K562 (cell line): Measurements from ENCODE around the gene CPN2. TPM values are rescaled to one million over a fixed set of nuclear protein-coding genes. Genes with fewer than 3 reads are reported as not detected.

Experiments
- ATAC-seq: fragments of 200-7000 bp; cut with Tn5 transposase; 3 replicates; pipeline ENCODE4 v1.9.1; 2020; ENCODE audit warnings: moderate library complexity
- BruUV-seq: library from RNA; stranded (reverse); fragments of 400-500 nt; replicated peaks from 2 replicates; lab custom pipeline; 2021; lab: Mats Ljungman, UMichigan
- CTCF ChIA-PET: fragments of 300-600 bp; formaldehyde crosslinking; extraction: SDS; loops from one replicate; lab custom pipeline; 2021; ENCODE audit warnings: low intra/inter-chr PET ratio; lab: Yijun Ruan, JAX
- POLR2A ChIA-PET: fragments of 300-600, 350-650 bp; sonication (Branson Sonifier 250); formaldehyde crosslinking; extraction: SDS; loops from one replicate; lab custom pipeline; 2021; ENCODE audit warnings: antibody characterized with exemption, inconsistent platforms; lab: Yijun Ruan, JAX
- DNase-seq, 4 experiments: peaks; one replicate each; pipeline versions ENCODE4 v3.0.0 to v3.0.0-alpha.2; 2011 to 2018; ENCODE audit warnings: low spot score in 3 of 4, mixed read lengths in 3 of 4; ENCODE audit errors: extremely low read depth in 1 of 4
- FAIRE-seq: peaks from 2 replicates; lab custom pipeline; 2011; peaks lifted over from hg19 to GRCh38; lab: Jason Lieb, UNC
- H2AFZ ChIP-seq: 2 replicates; pipeline ENCODE4 v1.6.0; 2011; ENCODE audit warnings: low read depth, low read length, control low read depth, inconsistent platforms
- H3K27ac ChIP-seq: fragments of 200-600 bp; 3 replicates; pipeline ENCODE4 v1.8.0; 2011; ENCODE audit warnings: low read depth, mild to moderate bottlenecking, control low read depth, inconsistent platforms, low read length, moderate library complexity, mixed read lengths; ENCODE audit errors: extremely low read depth
- H3K27me3 ChIP-seq, 2 experiments: fragments of 300-600 bp in 1 of 2; 2 replicates in 1 of 2; 3 replicates in 1 of 2; pipeline versions ENCODE4 v1.6.0 to v1.8.0; 2011; ENCODE audit warnings: inconsistent platforms in 2 of 2, low read length in 2 of 2, mild to moderate bottlenecking in 1 of 2, mixed read lengths in 1 of 2, moderate library complexity in 1 of 2; ENCODE audit not compliant: control insufficient read depth in 2 of 2, insufficient read depth in 2 of 2
- H3K36me3 ChIP-seq: fragments of 300-600 bp; 3 replicates; pipeline ENCODE4 v1.8.0; 2011; ENCODE audit warnings: mild to moderate bottlenecking, low read length, inconsistent platforms; ENCODE audit not compliant: control insufficient read depth, insufficient read depth
- H3K4me1 ChIP-seq, 2 experiments: fragments of 200-600 bp in 1 of 2; replicated peaks in 1 of 2; 2 replicates in 1 of 2; 3 replicates in 1 of 2; pipeline versions ENCODE4 v1.5.1 to v1.8.0; 2011; ENCODE audit warnings: inconsistent platforms in 2 of 2, low read length in 2 of 2, mild to moderate bottlenecking in 1 of 2, mixed read lengths in 1 of 2, moderate library complexity in 1 of 2; ENCODE audit not compliant: control insufficient read depth in 2 of 2, insufficient read depth in 2 of 2
- H3K4me2 ChIP-seq: 2 replicates; pipeline ENCODE4 v1.6.1; 2011; ENCODE audit warnings: low read length, control low read depth, inconsistent platforms, mixed read lengths; ENCODE audit not compliant: insufficient read depth
- H3K4me3 ChIP-seq: fragments of 200-600 bp; sonication (generic), shearing (Covaris generic); 2 replicates; pipeline ENCODE4 v1.5.1; 2016; ENCODE audit warnings: control low read depth, inconsistent platforms
- H3K79me2 ChIP-seq: fragments of 200-600 bp; 3 replicates; pipeline ENCODE4 v1.8.0; 2011; ENCODE audit warnings: low read length, inconsistent platforms; ENCODE audit not compliant: control insufficient read depth, insufficient read depth
- H3K9ac ChIP-seq, 2 experiments: 2 replicates each; pipeline versions ENCODE4 v1.6.0 to v1.6.1; 2011; ENCODE audit warnings: low read depth in 2 of 2, low read length in 2 of 2, control low read depth in 1 of 2, inconsistent platforms in 1 of 2, mild to moderate bottlenecking in 1 of 2, mixed read lengths in 1 of 2; ENCODE audit not compliant: insufficient read depth in 1 of 2
- H3K9me1 ChIP-seq: one replicate; pipeline ENCODE4 v1.6.0; 2011; ENCODE audit warnings: inconsistent platforms, mild to moderate bottlenecking, low read length, moderate library complexity; ENCODE audit not compliant: control insufficient read depth, insufficient read depth
- H3K9me3 ChIP-seq: replicated peaks from 2 replicates; pipeline ENCODE4 v1.5.1; 2011; ENCODE audit warnings: low read depth, low read length, inconsistent platforms; ENCODE audit not compliant: control insufficient read depth, insufficient read depth
- H4K20me1 ChIP-seq: replicated peaks from 2 replicates; pipeline ENCODE4 v1.6.1; 2011; ENCODE audit warnings: low read length, inconsistent platforms, mixed read lengths; ENCODE audit not compliant: control insufficient read depth, insufficient read depth
- CBX1 ChIP-seq: sonication (generic); IDR thresholded peaks from 2 replicates; pipeline ENCODE4 v1.6.1; 2016; ENCODE audit warnings: antibody characterized with exemption, low read depth, mild to moderate bottlenecking
- DEAF1 ChIP-seq: fragments of 450-650 bp; formaldehyde crosslinking; IDR thresholded peaks from 2 replicates; pipeline ENCODE4 v1.4.0; 2020; ENCODE audit warnings: mild to moderate bottlenecking, moderate library complexity
- KDM2B ChIP-seq: fragments of 250-450 bp; sonication (Bioruptor Pico); IDR thresholded peaks from 2 replicates; pipeline ENCODE4 v1.8.0; 2021; ENCODE audit warnings: mild to moderate bottlenecking, moderate library complexity
- NFYB ChIP-seq: IDR thresholded peaks from 2 replicates; pipeline ENCODE4 v1.6.1; 2011; ENCODE audit warnings: mild to moderate bottlenecking, moderate library complexity; ENCODE audit not compliant: insufficient read length; ENCODE audit errors: extremely low read depth
- NR2C2 ChIP-seq, 2 experiments: fragments of 200-800 bp in 1 of 2; sonication (Bioruptor generic) in 1 of 2; sonication (generic) in 1 of 2; formaldehyde crosslinking in 1 of 2; IDR thresholded peaks; 2 replicates each; pipeline versions ENCODE4 v1.6.1 to v1.8.0; 2016 to 2022; ENCODE audit warnings: mild to moderate bottlenecking in 1 of 2, missing compliant biosample characterization in 1 of 2, missing genetic modification characterization in 1 of 2, missing genetic modification reagents in 1 of 2
- PHF21A ChIP-seq: fragments of 450-650 bp; IDR thresholded peaks from 2 replicates; pipeline ENCODE4 v1.6.1; 2017; ENCODE audit warnings: low read depth, borderline replicate concordance
- POLR2AphosphoS2 ChIP-seq: IDR thresholded peaks from 2 replicates; pipeline ENCODE4 v1.6.1; 2012; ENCODE audit warnings: low read length, improper control_type of control experiment
- TFAP4 ChIP-seq: sonication (generic); formaldehyde crosslinking; IDR thresholded peaks from 2 replicates; pipeline ENCODE4 v1.8.0; 2022; ENCODE audit warnings: missing genetic modification reagents, mild to moderate bottlenecking, moderate library complexity, borderline replicate concordance
- ZKSCAN1 ChIP-seq: fragments of 150-350 bp; IDR thresholded peaks from 2 replicates; pipeline ENCODE4 v1.6.1; 2016; ENCODE audit warnings: low read depth, low read length
- WGBS: fragments of 100-300 bp; shearing (Covaris generic); methylation state at CpG from one replicate; pipeline ENCODE4 v1.1.6; 2016; ENCODE audit warnings: low coverage, mixed read lengths; ENCODE audit not compliant: insufficient coverage; ENCODE audit errors: missing lambda C conversion rate; 5-methylcytosine and 5-hydroxymethylcytosine counted together
- in situ Hi-C: fragments of 300-500 bp; cut with MboI; formaldehyde crosslinking; loops from 4 replicates; pipeline ENCODE4 v1.15.0; 2018; ENCODE audit warnings: inconsistent platforms, mixed read lengths
- intact Hi-C: fragments of 100-400 bp; cut with micrococcal nuclease; formaldehyde crosslinking; loops from 2 replicates; pipeline ENCODE4 v1.14.2; 2022
- polyA plus RNA-seq, 8 experiments: library from polyadenylated mRNA; depleted of rRNA in 4 of 8; stranded (reverse) in 5 of 8; unstranded in 3 of 8; fragments of >200 nt; fragmentation: Nextera tagmentation in 2 of 8; fragmentation: Illumina TruSeq in 1 of 8; extraction: Ambion mirVana in 2 of 8; extraction: Trizol in 1 of 8; gene quantifications; 2 replicates each; pipeline versions ENCODE4 v1.2.1 to v1.2.3, GENCODE V29; 2011 to 2014; ENCODE audit warnings: inconsistent platforms in 1 of 8, missing spikeins in 1 of 8
- total RNA-seq, 7 experiments: library from RNA; depleted of rRNA in 6 of 7; stranded (reverse); fragments of >200 nt in 6 of 7; fragmentation: Illumina TruSeq in 2 of 7; extraction: Trizol in 2 of 7; gene quantifications; 2 replicates each; pipeline versions ENCODE4 v1.2.1 to v1.2.3, GENCODE V29; 2011 to 2021; ENCODE audit warnings: low replicate concordance in 1 of 7

CPN2 gene
- total and polyA plus RNA-seq, 9 of the 15 experiments (the other 6 are each of a cell fraction or from before 2014, with no cell fraction given), result not detected

- no peak for TF ChIP-seq NR2C2 (CRISPR knock-in tag; IDR thresholded peaks at IDR 0.05)
- no peak for TF ChIP-seq NR2C2 (tag; IDR thresholded peaks at IDR 0.05)
- TF ChIP-seq, all 486 proteins: peak for 0
Observed at GRCh38 chr3:194315965-194316361, 35.2 kb downstream of the CPN2 start (continued).

- DNase-seq (peak; percentile 88 to 93 (median 90)), FAIRE-seq (peak; percentile 64), ATAC-seq (peak; percentile 93)
- in situ Hi-C loops (loop anchor here (5.0 to 25.0 kb wide), 3 partner anchors 151 to 1503 kb away; no protein-coding TSS in a partner anchor), intact Hi-C loops (loop anchor here (1.0 to 10.0 kb wide), 10 partner anchors 61 to 1501 kb away; no protein-coding TSS in a partner anchor)
- Histone ChIP-seq H4K20me1 (no peaks in the 10 kb centered on the region), H3K36me3 (no peaks in the 10 kb centered on the region), H3K27me3 (no peaks in the 10 kb centered on the region), H3K27ac (peak overlapping the region; percentile 42; the same call in 1 of the 3 replicates), H3K9me1 (no peaks in the 10 kb centered on the region), H3K9ac (peak overlapping the region; percentile 66 to 90), H3K4me2 (peak overlapping the region; percentile 81), H3K9me3 (peaks cover 4% of the 10 kb centered on the region; the same call in 1 of the 2 replicates), H2AFZ (peak overlapping the region; percentile 95), H3K4me1 (peaks cover 12 to 14% of the 10 kb centered on the region in 2 experiments), H3K79me2 (no peaks in the 10 kb centered on the region), H3K4me3 (peak overlapping the region; percentile 47)
- ChIA-PET POLR2A (interaction anchor here (0.5 to 5.5 kb wide), 9 partner anchors 9 to 924 kb away, joined by 3 to 48 read pairs (median 5); partner anchors contain the start of gene HES1), CTCF (interaction anchor here (1.0 to 1.7 kb wide), 4 partner anchors 299 to 536 kb away, joined by 3 to 12 read pairs (median 6); no protein-coding TSS in a partner anchor)
- 3% methylated on average over 42 of the region's 54 CpGs for WGBS
- no TSS peak for BruUV-seq
- 0 out of 2 replicates have a peak, but pooled peaks have one; percentile 51 for TF ChIP-seq CBX1
- no peak for TF ChIP-seq NFYB
- 0 out of 2 replicates have a peak, but pooled peaks have one; percentile 38 for TF ChIP-seq KDM2B
- TF ChIP-seq ZKSCAN1, result no peak
- peak; percentile 20; the same call in 1 of the 2 replicates for TF ChIP-seq PHF21A
- TF ChIP-seq NR2C2 (CRISPR knock-in tag; IDR thresholded peaks at IDR 0.05), result no peak
- TF ChIP-seq NR2C2 (tag; IDR thresholded peaks at IDR 0.05), result peak; percentile 51
- TF ChIP-seq DEAF1, result peak; percentile 96
- no peak for TF ChIP-seq POLR2AphosphoS2
- peak; percentile 83 for TF ChIP-seq TFAP4
Observed at GRCh38 chr3:194315088-194315964, 35.8 kb downstream of the CPN2 start.
